C4-2B (cell line): Measurements from ENCODE around the gene PRSS1.

ENCODE experiments used
- ZFX ChIP-seq: fragments of 450-650 bp; IDR thresholded peaks from 2 replicates; pipeline ENCODE4 v1.6.1; 2017
- TF ChIP-seq, protein P1 (sequence below): fragments of 450-650 bp; conservative IDR thresholded peaks from 2 replicates; pipeline ENCODE4 v1.5.1; 2017; ENCODE audit warnings: mild to moderate bottlenecking

DNA sequence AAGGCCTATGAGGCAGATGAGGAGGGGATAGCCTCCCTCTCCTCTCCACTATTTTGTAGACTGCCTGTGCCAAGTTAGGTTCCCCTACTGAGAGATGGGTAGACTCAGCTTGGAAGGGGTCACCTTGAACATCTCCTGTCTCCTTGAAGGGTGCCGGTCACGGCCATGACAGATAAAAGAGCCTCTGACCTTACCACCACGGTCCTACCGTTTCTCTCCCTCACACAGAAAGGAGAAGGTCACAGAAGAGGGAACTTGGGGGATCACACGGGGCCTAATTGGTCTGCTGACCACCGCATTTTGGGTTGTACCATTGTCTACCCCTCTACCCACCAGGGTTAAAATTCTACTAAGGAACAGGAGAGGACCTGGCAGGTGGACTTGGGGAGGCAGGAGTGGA lies 38.5 kb downstream of the PRSS1 start:
- TF ChIP-seq, protein P1, sequence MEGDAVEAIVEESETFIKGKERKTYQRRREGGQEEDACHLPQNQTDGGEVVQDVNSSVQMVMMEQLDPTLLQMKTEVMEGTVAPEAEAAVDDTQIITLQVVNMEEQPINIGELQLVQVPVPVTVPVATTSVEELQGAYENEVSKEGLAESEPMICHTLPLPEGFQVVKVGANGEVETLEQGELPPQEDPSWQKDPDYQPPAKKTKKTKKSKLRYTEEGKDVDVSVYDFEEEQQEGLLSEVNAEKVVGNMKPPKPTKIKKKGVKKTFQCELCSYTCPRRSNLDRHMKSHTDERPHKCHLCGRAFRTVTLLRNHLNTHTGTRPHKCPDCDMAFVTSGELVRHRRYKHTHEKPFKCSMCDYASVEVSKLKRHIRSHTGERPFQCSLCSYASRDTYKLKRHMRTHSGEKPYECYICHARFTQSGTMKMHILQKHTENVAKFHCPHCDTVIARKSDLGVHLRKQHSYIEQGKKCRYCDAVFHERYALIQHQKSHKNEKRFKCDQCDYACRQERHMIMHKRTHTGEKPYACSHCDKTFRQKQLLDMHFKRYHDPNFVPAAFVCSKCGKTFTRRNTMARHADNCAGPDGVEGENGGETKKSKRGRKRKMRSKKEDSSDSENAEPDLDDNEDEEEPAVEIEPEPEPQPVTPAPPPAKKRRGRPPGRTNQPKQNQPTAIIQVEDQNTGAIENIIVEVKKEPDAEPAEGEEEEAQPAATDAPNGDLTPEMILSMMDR = no peak
- TF ChIP-seq ZFX = no peak
